Mesodermal cell (in vitro differentiated cells): Measurements from ENCODE around the gene NIM1K.
"Not testable (repeated sequence)": the region's sequence is repeated elsewhere in the genome, so short reads cannot be mapped to it uniquely, and the experiment has no call there.

ENCODE experiments used
- H3K27ac ChIP-seq: 2 replicates; pipeline ENCODE4 v1.7.0; 2013; ENCODE audit warnings: mild to moderate bottlenecking, low read depth, low read length, moderate library complexity; ENCODE audit not compliant: severe bottlenecking
- H3K36me3 ChIP-seq: 2 replicates; pipeline ENCODE4 v1.7.1; 2013; ENCODE audit warnings: mild to moderate bottlenecking, low read length, moderate library complexity; ENCODE audit not compliant: control insufficient read depth, insufficient read depth
- H3K4me1 ChIP-seq: one replicate; pipeline ENCODE4 v1.7.1; 2013; ENCODE audit warnings: mild to moderate bottlenecking, low read length; ENCODE audit not compliant: insufficient read depth, control insufficient read depth, poor library complexity, severe bottlenecking
- H3K4me3 ChIP-seq: 2 replicates; pipeline ENCODE4 v1.7.0; 2013; ENCODE audit warnings: low read length, control low read depth, mild to moderate bottlenecking; ENCODE audit not compliant: insufficient read depth, poor library complexity, severe bottlenecking; ENCODE audit errors: extremely low read depth
- H3K9me3 ChIP-seq: 2 replicates; pipeline ENCODE4 v1.7.1; 2013; ENCODE audit warnings: mild to moderate bottlenecking, low read length, moderate library complexity; ENCODE audit not compliant: control insufficient read depth
- WGBS, 2 experiments: methylation state at CpG; one replicate each; pipeline ENCODE4 v1.1.5; 2013; ENCODE audit warnings: missing lambda C conversion rate in 2 of 2; ENCODE audit not compliant: insufficient coverage in 2 of 2; 5-methylcytosine and 5-hydroxymethylcytosine counted together

The NIM1K gene

GRCh38 chr5:43245724-43246385 lies 53.8 kb downstream of the NIM1K start:
- H3K4me3 ChIP-seq, result no peak overlapping the region
- no peaks in the 10 kb centered on the region for H3K9me3 ChIP-seq
- H3K4me1 ChIP-seq, result no peaks in the 10 kb centered on the region
- H3K27ac ChIP-seq, result no peak overlapping the region
- H3K36me3 ChIP-seq, result no peaks in the 10 kb centered on the region
- WGBS, 2 experiments, result 96 to 97% methylated on average over 10 to 14 of the region's 19 CpGs

- Histone ChIP-seq H3K4me1 (no peaks in the 10 kb centered on the region), H3K4me3 (no peak overlapping the region), H3K9me3 (no peaks in the 10 kb centered on the region), H3K36me3 (no peaks in the 10 kb centered on the region), H3K27ac (no peak overlapping the region)
- 85 to 100% methylated on average over 2 of the region's 5 CpGs for WGBS, 2 experiments
Observed at GRCh38 chr5:43251754-43252153, 59.7 kb downstream of the NIM1K start.

- Histone ChIP-seq H3K36me3 (no peaks in the 10 kb centered on the region), H3K27ac (no peak overlapping the region), H3K4me1 (no peaks in the 10 kb centered on the region), H3K9me3 (no peaks in the 10 kb centered on the region), H3K4me3 (no peak overlapping the region)
- 83 to 94% methylated on average over 2 of the region's 2 CpGs for WGBS, 2 experiments
Observed at GRCh38 chr5:43255704-43256103, 63.7 kb downstream of the NIM1K start.

GRCh38 chr5:43256261-43256966 lies 64.4 kb downstream of the NIM1K start:
- 88 to 91% methylated on average over 2 of the region's 2 CpGs for WGBS, 2 experiments
- no peaks in the 10 kb centered on the region for H3K4me1 ChIP-seq
- no peaks in the 10 kb centered on the region for H3K9me3 ChIP-seq
- H3K36me3 ChIP-seq, result no peaks in the 10 kb centered on the region
- H3K4me3 ChIP-seq, result no peak overlapping the region
- H3K27ac ChIP-seq, result no peak overlapping the region

GRCh38 chr5:43258116-43258515 lies 66.1 kb downstream of the NIM1K start:
- 83 to 88% methylated on average over 1 of the region's 1 CpG for WGBS, 2 experiments
- Histone ChIP-seq H3K36me3 (no peaks in the 10 kb centered on the region), H3K4me1 (no peaks in the 10 kb centered on the region), H3K9me3 (no peaks in the 10 kb centered on the region), H3K27ac (no peak overlapping the region), H3K4me3 (no peak overlapping the region)

- not testable (repeated sequence) for H3K9me3 ChIP-seq, H3K4me3 ChIP-seq, H3K27ac ChIP-seq, H3K36me3 ChIP-seq, H3K4me1 ChIP-seq
- WGBS, 2 experiments, result no CpG with 5 or more reads among the region's 2 CpGs
Observed at GRCh38 chr5:43262269-43262668, 70.2 kb downstream of the NIM1K start.

- no CpG with 5 or more reads among the region's 1 CpG for WGBS, 2 experiments
Observed at GRCh38 chr5:43268188-43268820, 76.3 kb downstream of the NIM1K start.

GRCh38 chr5:43270645-43271044 lies 78.6 kb downstream of the NIM1K start:
- Histone ChIP-seq H3K4me3 (no peak overlapping the region), H3K4me1 (no peaks in the 10 kb centered on the region), H3K27ac (no peak overlapping the region), H3K36me3 (no peaks in the 10 kb centered on the region), H3K9me3 (peaks cover 3% of the 10 kb centered on the region)
- WGBS, 2 experiments, result 83% methylated on average over 1 of the region's 1 CpG; no CpG with 5 or more reads in 1 of the 2 experiments

More at GRCh38 chr5:43268188-43268820, 76.3 kb downstream of the NIM1K start:
- H3K36me3 ChIP-seq, result no peaks in the 10 kb centered on the region
- no peaks in the 10 kb centered on the region for H3K4me1 ChIP-seq
- H3K9me3 ChIP-seq, result peaks cover 3% of the 10 kb centered on the region
- H3K27ac ChIP-seq, result no peak overlapping the region
- H3K4me3 ChIP-seq, result no peak overlapping the region

GRCh38 chr5:43273552-43273951 lies 81.5 kb downstream of the NIM1K start:
- Histone ChIP-seq H3K9me3 (no peaks in the 10 kb centered on the region), H3K4me1 (no peaks in the 10 kb centered on the region), H3K36me3 (no peaks in the 10 kb centered on the region), H3K4me3 (no peak overlapping the region), H3K27ac (no peak overlapping the region)

GRCh38 chr5:43274435-43275114 lies 82.5 kb downstream of the NIM1K start:
- H3K27ac ChIP-seq, result no peak overlapping the region
- no peaks in the 10 kb centered on the region for H3K4me1 ChIP-seq
- 55 to 77% methylated on average over 4 of the region's 7 CpGs for WGBS, 2 experiments
- no peak overlapping the region for H3K4me3 ChIP-seq
- H3K36me3 ChIP-seq, result no peaks in the 10 kb centered on the region
- H3K9me3 ChIP-seq, result no peaks in the 10 kb centered on the region
